NCI-H345 treated with DMSO at 0.1 percent for 48 hours (cell line): ENCODE measurements around the gene ATP8A2.

ENCODE experiments used
- DNase-seq: peaks from one replicate; lab custom pipeline; 2025; ENCODE audit not compliant: unreplicated experiment; lab: John Stamatoyannopoulos, UW

ATP8A2 gene

GRCh38 chr13:25380741-25381324 lies 9.1 kb downstream of the ATP8A2 start:
- DNase-seq: no peak

GRCh38 chr13:25384758-25385410 lies 13.1 kb downstream of the ATP8A2 start:
- DNase-seq: no peak

GRCh38 chr13:25391932-25392331 lies 20.2 kb downstream of the ATP8A2 start:
- no peak for DNase-seq

GRCh38 chr13:25394402-25395060 lies 22.8 kb downstream of the ATP8A2 start:
- no peak for DNase-seq

- DNase-seq: no peak
Observed at GRCh38 chr13:25397763-25398162, 26.0 kb downstream of the ATP8A2 start.

GRCh38 chr13:25400925-25401324 lies 29.2 kb downstream of the ATP8A2 start:
- no peak for DNase-seq

GRCh38 chr13:25401958-25402357 lies 30.2 kb downstream of the ATP8A2 start:
- DNase-seq: no peak

- DNase-seq: no peak
Observed at GRCh38 chr13:25406377-25406776, 34.6 kb downstream of the ATP8A2 start.

- no peak for DNase-seq
Observed at GRCh38 chr13:25409938-25410337, 38.2 kb downstream of the ATP8A2 start.

- no peak for DNase-seq
Observed at GRCh38 chr13:25415241-25415640, 43.5 kb downstream of the ATP8A2 start.

- DNase-seq: no peak
Observed at GRCh38 chr13:25417535-25417934, 45.8 kb downstream of the ATP8A2 start.

- DNase-seq: peak; percentile 18
Observed at GRCh38 chr13:25420161-25420560, 48.4 kb downstream of the ATP8A2 start.

GRCh38 chr13:25421612-25422011 lies 49.8 kb downstream of the ATP8A2 start:
- DNase-seq: no peak

- DNase-seq: no peak
Observed at GRCh38 chr13:25422153-25422552, 50.4 kb downstream of the ATP8A2 start.

- no peak for DNase-seq
Observed at GRCh38 chr13:25423831-25424230, 52.1 kb downstream of the ATP8A2 start.

- no peak for DNase-seq
Observed at GRCh38 chr13:25429466-25429865, 57.7 kb downstream of the ATP8A2 start.

GRCh38 chr13:25432691-25433090 lies 60.9 kb downstream of the ATP8A2 start:
- DNase-seq: no peak

- no peak for DNase-seq
Observed at GRCh38 chr13:25440061-25440460, 68.3 kb downstream of the ATP8A2 start.

- no peak for DNase-seq
Observed at GRCh38 chr13:25446261-25446660, 74.5 kb downstream of the ATP8A2 start.

GRCh38 chr13:25447396-25447795 lies 75.6 kb downstream of the ATP8A2 start:
- DNase-seq: no peak

- DNase-seq: no peak
Observed at GRCh38 chr13:25453850-25454365, 82.1 kb downstream of the ATP8A2 start.

GRCh38 chr13:25455146-25455545 lies 83.4 kb downstream of the ATP8A2 start:
- no peak for DNase-seq
